H54 (cell line): ENCODE measurements around the gene SGMS1.

Experiments
- DNase-seq: peaks from one replicate; pipeline ENCODE4 v3.0.0; 2011; ENCODE audit warnings: low spot score, mixed read lengths; ENCODE audit not compliant: insufficient read length
- FAIRE-seq: peaks from 3 replicates; lab custom pipeline; 2011; peaks lifted over from hg19 to GRCh38; lab: Jason Lieb, UNC
- POLR2A ChIP-seq: IDR thresholded peaks from 2 replicates; pipeline ENCODE4 v1.6.1; 2011; ENCODE audit warnings: low read depth, mild to moderate bottlenecking, low read length

The SGMS1 gene

GRCh38 chr10:50480054-50481007 lies 143.4 kb downstream of the SGMS1 start:
- no peak for FAIRE-seq
- no peak for TF ChIP-seq POLR2A
- no peak for DNase-seq

DNA sequence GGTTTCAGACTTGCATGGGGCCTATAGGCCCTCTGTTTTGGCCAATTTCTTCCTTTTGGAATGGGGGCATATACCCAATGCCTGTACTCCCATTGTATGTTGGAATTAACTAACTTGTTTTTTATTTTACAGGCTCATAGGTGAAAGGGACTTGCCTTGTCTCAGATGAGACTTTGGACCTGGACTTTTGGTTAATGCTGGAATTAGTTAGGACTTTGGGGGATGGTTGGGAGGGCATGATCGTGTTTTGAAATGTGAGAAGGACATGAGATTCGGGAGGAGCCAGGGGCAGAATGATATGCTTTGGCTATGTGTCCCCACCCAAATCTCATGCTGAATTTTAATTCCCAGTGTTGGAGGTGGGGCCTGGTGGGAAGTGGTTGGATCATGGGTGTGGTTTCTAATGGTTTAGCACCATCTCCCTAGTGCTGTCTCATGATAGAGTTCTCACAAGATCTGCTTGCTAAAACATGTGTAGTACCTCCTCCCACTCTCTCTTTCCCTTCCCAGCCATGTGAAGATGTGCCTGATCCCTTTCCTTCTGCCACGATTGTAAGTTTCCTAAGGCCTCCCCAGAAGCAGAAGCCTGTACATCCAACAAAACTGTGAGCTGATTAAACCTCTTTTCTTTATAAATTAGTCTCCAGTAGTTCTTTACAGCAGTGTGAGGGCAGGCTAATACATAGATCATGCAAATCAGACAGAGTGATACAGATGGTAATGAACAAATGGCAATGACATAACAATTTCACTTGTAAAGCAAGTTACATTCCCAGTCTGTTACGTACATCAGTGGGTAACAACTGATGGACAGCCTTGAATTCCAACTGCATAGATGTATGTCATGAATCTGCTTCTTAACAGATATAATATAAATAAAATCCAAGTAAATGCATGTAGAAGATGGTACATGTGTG lies 146.2 kb downstream of the SGMS1 start:
- DNase-seq (no peak), FAIRE-seq (no peak)
- TF ChIP-seq POLR2A, result no peak

DNA sequence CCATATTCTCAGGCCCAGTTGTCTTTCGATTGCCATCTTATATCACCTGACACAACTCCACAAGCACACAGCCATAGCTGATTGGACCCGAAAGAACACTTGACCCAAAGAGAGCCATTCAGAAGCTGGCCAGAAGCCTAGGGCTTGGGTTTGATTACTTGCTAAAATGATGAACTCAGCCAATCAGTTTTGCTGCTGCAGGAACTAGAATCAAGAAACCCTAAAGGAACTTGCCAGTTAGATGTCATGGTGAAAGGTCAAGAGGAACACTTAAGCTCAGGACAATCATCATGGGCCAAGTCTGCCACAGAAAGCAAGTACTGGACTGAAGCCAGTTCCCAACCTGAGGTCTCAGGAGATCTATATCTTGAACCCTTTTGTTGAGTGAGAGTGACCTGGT lies 150.0 kb downstream of the SGMS1 start:
- no peak for DNase-seq

DNA sequence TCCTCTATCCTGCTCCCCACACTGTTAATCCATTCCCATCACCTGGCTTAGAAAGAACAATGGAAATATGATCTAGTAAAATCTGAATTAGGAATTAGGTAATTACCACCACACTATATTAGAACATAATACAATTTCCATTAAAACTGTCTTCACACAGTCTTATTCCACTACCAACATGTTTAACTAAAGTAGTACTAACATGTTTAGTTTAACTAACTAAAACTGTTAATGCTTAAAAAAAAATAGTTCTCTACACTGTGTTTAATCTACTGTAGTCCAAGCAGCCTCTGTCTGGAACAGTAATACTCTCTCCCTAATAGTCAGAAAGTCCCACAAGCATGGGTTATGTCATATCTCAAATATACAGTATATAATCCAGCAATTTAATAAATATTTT lies 150.8 kb downstream of the SGMS1 start:
- DNase-seq (no peak), FAIRE-seq (no peak)
- no peak for TF ChIP-seq POLR2A

More for the DNA sequence above, 150.0 kb downstream of the SGMS1 start:
- no peak for FAIRE-seq
- TF ChIP-seq POLR2A, result no peak

GRCh38 chr10:50471583-50471975 lies 152.2 kb downstream of the SGMS1 start:
- no peak for DNase-seq
- no peak for TF ChIP-seq POLR2A
- no peak for FAIRE-seq

- no peak for DNase-seq
- TF ChIP-seq POLR2A, result no peak
Observed at GRCh38 chr10:50470798-50471582, 152.8 kb downstream of the SGMS1 start.

GRCh38 chr10:50470345-50470744 lies 153.4 kb downstream of the SGMS1 start:
- TF ChIP-seq POLR2A, result no peak

More at GRCh38 chr10:50470798-50471582, 152.8 kb downstream of the SGMS1 start:
- peak; percentile 94 for FAIRE-seq

DNA sequence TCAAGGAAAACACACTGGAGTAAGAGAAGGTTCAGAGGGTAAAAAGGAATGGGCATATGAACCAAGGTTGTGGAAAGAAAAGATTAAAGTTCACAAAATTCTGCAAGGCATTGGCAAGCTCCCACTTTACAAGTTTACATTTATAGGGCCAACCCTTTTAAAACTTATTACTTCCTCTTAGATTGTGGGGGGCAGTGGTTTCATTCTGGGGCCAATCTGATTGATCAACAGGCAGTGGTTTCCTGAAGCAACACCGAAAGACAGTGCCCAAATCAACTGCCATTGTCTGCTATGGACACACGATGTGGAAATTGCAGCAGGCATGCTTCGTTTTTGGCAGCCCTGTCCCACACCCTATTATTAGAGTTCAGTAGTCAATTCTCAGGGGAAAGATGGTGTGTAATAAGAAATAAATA lies 154.0 kb downstream of the SGMS1 start:
- no peak for FAIRE-seq
- TF ChIP-seq POLR2A, result no peak
- no peak for DNase-seq

More at GRCh38 chr10:50470345-50470744, 153.4 kb downstream of the SGMS1 start:
- DNase-seq (no peak), FAIRE-seq (peak; percentile 50)

DNA sequence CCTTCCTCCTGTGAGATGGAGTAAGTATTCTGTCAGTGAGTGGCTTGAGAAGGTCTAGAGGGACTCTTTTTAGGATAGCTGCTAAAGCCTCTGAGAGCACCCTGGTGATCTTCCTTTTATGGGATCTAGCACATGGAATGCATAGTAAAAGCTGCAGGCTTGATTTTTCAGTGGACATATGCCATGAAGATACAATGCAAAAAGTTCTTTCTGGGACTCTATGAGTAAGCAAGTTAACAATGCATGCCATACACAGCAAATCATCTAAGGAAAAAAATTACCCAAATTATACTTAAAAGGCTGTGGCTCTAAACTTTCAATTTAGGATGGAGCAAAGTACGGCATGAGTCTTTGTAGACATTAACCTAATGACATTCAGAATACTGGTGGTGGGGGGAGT lies 154.5 kb downstream of the SGMS1 start:
- FAIRE-seq, result no peak

DNA sequence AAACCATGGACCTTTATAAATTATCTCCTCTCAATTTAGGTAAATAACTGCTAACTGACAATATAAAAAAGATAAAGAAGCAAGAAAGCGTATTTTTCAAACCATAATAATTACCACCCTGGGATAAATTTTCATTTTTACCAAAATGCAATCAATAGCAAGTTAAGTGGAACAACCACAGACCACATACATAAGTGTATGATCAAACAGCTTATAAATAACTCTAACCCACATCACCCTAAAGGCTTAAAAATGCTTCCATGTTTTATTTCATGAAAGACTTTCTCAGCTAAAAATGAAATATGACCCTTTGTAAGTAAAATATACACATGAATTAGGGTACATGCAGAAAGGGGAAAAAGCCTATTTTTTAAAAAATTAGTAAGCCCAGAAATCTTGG lies 156.5 kb downstream of the SGMS1 start:
- FAIRE-seq (no peak), DNase-seq (no peak)
- TF ChIP-seq POLR2A, result no peak

More for the DNA sequence above, 154.5 kb downstream of the SGMS1 start:
- TF ChIP-seq POLR2A, result no peak
- DNase-seq, result no peak

DNA sequence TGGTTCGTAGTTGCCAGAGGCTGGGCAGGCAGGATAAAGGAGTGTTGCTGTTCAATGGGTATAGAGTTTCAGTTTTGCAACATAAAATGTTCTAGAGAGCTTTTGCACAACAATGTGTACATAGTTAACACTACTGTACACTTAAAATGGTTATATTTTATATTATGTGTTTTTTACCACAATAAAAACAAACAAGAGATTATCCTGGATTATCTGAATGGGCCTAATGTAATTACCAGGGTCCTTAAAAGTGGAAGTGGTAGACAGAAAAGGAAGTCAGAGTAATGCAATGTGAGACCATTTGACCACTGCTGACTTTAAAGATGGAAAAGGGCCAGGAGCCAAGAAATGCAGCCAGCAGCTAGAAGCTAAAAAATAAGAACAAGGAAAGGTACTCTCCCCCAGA lies 159.7 kb downstream of the SGMS1 start:
- TF ChIP-seq POLR2A, result no peak
- FAIRE-seq, result no peak
- DNase-seq, result no peak

DNA sequence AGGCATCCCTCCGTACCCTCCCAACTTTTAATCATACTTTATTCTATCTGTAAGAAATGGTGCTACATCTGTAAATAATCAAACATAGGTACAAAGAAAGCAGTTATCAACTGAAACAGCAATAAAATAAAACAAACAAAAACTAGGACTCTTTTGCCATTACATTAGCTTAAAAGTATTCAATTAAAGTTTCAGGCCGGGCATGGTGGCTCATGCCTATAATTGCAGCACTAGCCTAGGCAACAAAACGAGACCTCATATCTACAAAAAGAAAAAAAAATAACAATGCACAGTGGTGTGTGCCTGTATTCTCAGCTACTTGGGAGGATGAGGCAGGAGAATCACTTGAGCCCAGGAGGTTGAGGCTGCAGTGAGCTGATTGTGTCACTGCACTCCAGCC lies 161.9 kb downstream of the SGMS1 start:
- DNase-seq, result no peak
- no peak for TF ChIP-seq POLR2A
- FAIRE-seq, result no peak

DNA sequence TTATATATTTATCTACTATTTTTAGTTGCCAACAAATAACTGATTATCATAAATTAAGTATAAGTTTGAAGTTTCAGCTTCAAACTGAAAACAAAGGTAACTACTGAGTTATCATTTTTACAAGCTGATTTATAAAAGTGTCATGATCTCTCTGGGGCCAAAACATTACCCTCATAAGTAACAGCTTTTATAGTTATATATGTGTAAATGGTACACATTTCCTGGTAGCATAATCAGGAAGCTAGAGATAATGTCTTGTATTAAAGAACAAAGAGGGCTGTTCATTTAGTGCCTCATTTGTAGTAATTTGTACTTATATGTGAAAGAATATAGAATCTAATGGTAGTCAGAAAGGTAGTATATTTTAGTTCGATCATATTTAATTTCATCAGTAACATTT lies 162.6 kb downstream of the SGMS1 start:
- DNase-seq, result no peak
- no peak for TF ChIP-seq POLR2A
- FAIRE-seq, result no peak
